WI38 (cell line): ENCODE results near the gene UPF2.

Source experiments
- H3K4me3 ChIP-seq: 2 replicates; pipeline ENCODE4 v1.5.1; 2011; ENCODE audit warnings: low read depth, mild to moderate bottlenecking, control low read depth, low read length
- CTCF ChIP-seq: IDR thresholded peaks from 2 replicates; pipeline ENCODE4 v1.5.1; 2012; ENCODE audit warnings: low read depth, mild to moderate bottlenecking, control low read depth, low read length

The UPF2 gene

GRCh38 chr10:11876805-11877590 is 165.6 kb downstream of the UPF2 start:
- no peak for TF ChIP-seq CTCF
- no peak overlapping the region for H3K4me3 ChIP-seq

- H3K4me3 ChIP-seq: no peak overlapping the region
- TF ChIP-seq CTCF: no peak
These were observed 166.3 kb downstream of the UPF2 start for GRCh38 chr10:11876324-11876723.

- H3K4me3 ChIP-seq: no peak overlapping the region
- TF ChIP-seq CTCF: no peak
These were observed 166.9 kb downstream of the UPF2 start for GRCh38 chr10:11875494-11876281.

- TF ChIP-seq CTCF: no peak
- no peak overlapping the region for H3K4me3 ChIP-seq
These were observed 167.8 kb downstream of the UPF2 start for GRCh38 chr10:11874568-11875493.

GRCh38 chr10:11871466-11871865 is 171.1 kb downstream of the UPF2 start:
- no peak for TF ChIP-seq CTCF
- H3K4me3 ChIP-seq: no peak overlapping the region

- no peak for TF ChIP-seq CTCF
- no peak overlapping the region for H3K4me3 ChIP-seq
These were observed 171.7 kb downstream of the UPF2 start for GRCh38 chr10:11870900-11871400.
